HS-5 (cell line): ENCODE data around the gene KLHDC9.
A peak's percentile ranks its signal among the peaks of the same experiment; 100 is the strongest.

Source experiments
- DNase-seq: peaks from one replicate; pipeline ENCODE4 v3.0.0-alpha.2; 2012; ENCODE audit warnings: low read depth

The KLHDC9 gene

DNA sequence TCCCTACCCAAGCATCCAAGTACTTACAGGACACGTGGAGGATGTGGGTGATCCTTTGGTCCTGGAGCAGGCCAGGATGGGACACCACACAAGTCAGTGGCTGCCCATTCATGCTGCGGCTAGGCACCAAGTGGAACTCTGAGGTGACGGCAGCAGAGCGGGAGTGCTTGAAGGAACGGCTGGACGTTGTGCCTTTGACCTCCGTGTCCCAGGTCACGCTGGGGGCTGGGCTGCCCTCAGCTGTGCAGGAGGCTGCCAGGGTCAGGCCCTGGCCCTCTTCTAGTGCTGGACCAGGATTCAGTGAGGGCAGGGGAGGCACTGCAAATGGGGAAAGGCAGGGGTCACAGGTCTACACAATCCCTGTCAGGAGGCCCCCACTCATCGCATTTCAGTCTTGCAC lies 20.7 kb upstream of the KLHDC9 start:
- DNase-seq: no peak

DNA sequence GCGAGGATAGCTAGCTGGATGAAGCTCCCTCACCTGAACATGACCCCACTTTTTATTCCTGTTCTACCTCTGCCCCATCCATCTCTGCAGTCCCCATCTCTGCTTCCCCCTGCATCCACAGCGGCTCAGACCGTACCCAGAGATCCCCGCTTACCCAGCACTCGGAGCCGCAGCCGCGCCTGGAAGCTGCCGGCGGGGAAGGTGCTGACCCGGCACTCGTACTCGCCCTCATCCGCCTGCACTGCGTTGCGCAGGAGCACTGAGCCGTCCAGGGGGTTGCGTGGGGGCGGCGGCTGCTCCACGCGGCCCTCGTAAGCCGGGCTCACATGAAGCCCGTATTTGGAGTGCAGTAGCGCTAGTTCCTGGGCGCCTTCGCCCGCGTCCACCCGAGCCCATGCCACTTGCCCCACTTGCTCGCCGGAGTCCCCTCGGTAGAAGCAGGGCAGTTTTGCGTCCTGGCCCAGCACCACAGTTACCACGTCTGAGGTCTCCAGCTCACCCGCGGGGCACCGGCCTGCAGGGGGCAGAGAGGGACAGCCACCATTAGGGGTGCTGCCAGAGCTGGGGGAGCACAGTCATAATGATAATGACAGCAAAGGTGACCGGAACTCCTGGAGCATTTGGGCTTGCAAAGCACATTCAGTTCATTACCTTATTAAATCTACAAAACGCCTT lies 18.6 kb upstream of the KLHDC9 start:
- DNase-seq: no peak

DNA sequence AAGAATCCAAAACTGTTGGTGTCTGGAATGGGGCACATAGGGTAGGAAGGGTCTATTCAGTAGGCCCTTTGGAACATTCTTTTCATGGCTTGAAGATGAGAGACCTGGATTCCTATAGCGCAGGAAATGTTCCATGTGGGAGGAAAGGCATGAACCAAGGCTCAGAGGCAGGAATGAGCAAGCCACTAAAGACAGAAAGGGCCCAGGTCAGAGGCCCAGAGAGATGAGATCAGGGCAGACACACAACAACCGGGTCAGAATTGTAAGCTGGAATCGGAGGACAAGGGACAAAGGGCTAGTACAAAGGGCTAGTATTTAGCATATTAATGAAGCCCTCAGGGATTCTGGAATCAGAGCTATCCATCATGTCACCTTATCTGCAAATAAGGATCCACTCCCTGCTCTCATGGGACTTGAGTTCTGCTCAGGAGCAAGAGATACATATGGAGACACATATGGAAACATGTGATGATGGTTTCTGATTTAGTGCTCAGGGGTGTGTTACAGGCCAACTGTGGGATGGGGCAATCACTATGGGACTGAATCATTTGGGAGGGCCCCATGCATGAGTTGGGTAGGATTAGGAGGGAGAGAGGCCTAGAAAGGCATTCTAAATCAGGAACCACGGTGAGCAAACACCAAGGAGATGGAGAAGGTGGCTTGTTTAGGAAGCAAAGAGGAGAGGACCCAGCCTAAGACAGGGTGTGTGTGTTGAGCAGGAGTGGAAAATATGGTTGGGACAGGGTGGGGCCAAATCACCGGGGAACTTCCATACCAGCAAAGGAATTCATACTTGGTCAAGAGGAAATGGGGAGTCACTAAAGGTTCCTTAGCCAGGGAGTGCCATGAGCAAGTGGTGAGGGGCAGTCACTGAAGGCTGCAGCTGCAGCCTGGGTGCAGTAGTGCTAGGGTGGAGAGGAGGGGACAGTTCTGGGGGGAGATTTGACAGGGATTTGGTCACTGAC lies 17.4 kb upstream of the KLHDC9 start:
- no peak for DNase-seq

DNA sequence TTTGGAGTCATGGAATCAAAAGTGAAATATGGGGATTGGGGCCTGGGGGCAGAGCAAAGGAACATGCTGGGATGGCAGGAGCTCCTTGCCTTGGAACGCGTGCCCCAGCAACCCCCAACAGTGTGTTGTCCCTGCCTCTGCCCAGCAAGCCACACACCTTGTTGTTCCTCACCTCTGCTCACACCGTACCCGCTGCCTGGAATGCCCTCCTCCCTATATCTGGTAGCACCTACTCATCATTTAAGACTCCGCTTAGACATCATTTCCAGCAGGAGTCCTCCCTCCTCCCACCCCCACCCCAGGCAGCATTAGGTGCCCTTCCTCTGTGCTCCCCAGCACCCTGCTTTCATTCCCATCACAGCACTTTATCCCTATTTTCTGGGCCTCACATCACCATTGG lies 16.6 kb upstream of the KLHDC9 start:
- no peak for DNase-seq

DNA sequence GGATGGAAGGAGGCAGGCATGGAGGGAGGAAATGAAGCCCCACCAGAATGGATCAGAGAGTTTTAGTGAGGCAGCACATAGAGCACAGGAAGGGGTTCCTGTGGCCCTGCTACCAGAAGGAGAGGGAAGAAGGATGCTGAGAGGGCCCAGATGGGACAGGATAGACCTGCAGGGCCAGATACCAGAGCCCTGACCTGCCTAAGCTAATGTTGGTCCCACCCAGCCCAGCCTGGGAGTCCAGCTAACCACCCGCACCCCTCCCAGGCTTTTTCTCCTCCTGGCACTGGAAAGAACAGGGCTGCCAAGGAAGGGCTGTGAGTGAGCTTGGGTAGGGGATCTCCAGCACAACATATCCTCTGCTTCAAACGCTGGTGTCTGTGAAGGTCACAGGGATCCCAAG lies 15.7 kb upstream of the KLHDC9 start:
- DNase-seq: no peak

- peak; percentile 83 for DNase-seq
Observed at GRCh38 chr1:161082996-161083747, 15.0 kb upstream of the KLHDC9 start.

GRCh38 chr1:161083748-161084596 lies 14.2 kb upstream of the KLHDC9 start:
- DNase-seq: no peak

GRCh38 chr1:161084597-161084988 lies 13.6 kb upstream of the KLHDC9 start:
- DNase-seq: no peak

GRCh38 chr1:161085165-161085564 lies 13.0 kb upstream of the KLHDC9 start:
- DNase-seq: no peak

DNA sequence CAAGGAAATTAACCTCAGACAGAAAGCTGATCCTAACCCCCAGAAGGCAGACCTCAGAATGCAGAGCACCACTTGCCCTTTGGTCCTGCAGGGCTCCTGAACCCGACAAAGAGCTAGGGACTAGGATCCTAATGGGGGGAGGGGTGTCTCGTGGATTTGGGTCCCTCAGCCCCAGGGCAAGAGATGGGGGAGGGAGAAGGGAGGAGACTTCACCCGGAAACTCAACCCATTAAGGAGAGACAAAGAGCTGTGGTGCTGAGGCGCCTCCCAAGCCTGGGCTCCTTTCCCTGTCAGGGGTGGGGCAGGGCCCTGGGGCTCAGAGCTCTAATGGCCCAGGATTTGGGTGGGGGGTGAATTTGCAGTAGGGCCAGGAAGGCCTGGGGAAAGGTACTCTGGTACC lies 11.7 kb upstream of the KLHDC9 start:
- no peak for DNase-seq

DNA sequence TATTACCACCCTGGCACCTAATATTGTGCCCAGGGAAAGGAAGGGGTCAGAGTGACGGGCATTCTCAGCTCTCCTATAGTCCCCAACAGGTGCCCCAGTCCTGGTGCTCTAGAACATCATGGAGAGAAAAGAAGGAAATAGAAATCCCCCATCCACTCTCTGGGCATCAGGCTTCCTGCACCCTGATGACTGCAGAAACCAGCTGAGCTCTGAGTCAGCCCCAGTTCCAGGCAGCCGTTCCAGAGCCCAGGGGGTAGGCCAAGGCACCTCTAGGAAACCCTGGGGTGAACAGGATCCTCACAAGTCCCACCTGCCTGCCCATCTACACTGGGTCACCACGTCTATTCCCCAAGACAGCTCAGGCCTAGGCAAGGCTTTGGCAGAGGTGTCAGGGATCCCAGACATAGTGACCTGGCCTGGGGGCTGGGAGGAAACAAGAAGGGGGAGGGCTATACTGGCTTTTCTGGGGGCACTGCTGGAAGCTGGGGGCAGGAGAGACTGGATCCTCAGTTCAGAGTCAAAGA lies 9.5 kb upstream of the KLHDC9 start:
- no peak for DNase-seq

- DNase-seq: no peak
Observed at GRCh38 chr1:161089251-161089924, 8.8 kb upstream of the KLHDC9 start, which contains the start of gene NECTIN4. Gene NECTIN4, minus strand, starts transcription at chr1:161089558. Its CDS starts 262 bp downstream, at chr1:161089296.

- no peak for DNase-seq
Observed at GRCh38 chr1:161089938-161090337, 8.2 kb upstream of the KLHDC9 start.

DNA sequence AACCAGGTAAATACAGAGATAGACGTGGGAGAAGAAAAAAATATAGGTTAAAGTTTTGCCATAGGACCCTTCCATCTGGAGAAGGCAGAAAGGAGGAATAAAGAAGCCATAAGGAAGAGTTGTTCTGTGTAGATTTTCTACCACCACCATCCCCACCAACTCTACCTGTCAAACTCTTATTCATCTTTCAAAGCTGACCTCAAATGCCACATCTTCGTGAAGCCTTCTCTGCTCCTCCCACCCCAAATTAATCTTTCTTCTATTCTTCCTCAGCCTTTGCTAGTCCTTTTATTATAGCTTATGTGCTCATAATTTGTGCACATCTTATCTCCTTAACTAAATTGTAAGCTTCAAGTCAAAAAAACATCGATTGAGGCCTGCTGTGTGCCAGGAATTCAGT lies 7.5 kb upstream of the KLHDC9 start:
- DNase-seq: no peak

DNA sequence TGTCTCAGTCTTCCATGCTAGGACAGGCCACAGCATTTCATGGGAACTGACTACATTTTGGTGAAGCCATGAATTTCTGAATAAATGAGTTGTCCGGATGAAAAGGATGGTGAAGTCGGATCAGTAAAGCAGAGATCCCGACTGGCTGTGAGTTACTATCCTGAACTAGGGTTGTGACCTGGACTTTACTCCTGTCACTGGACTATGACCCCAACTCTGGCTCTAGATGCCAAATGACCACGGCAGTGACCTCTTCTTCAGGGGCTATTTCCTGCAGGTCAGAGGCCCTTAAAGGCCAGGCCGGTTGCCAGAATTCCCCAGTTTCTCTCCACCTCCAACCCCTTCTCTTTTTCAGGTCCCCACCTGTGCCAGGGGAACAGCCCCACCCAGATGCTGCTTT lies 7.1 kb upstream of the KLHDC9 start:
- no peak for DNase-seq

- no peak for DNase-seq
Observed at GRCh38 chr1:161091796-161092507, 6.2 kb upstream of the KLHDC9 start.

- no peak for DNase-seq
Observed at GRCh38 chr1:161092621-161093028, 5.5 kb upstream of the KLHDC9 start.

- DNase-seq: no peak
Observed at GRCh38 chr1:161094481-161094880, 3.7 kb upstream of the KLHDC9 start.

DNA sequence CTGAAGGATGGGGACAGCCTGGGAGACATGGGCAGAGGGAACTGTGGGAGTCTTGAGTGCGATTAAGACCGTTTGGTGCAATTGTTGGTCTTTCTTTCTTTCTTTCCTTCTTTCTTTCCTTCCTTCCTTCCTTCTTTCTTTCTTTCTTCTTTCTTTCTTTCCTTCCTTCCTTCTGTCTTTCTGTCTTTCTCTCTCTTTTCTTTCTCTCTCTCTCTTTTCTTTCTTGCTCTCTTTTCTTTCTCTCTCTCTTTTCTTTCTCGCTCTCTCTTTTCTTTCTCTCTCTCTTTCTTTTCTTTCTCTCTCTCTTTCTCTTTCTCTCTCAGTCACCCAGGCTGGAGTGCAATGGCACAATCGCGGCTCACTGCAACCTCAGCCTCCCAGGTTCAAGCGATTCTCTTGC lies 2.9 kb upstream of the KLHDC9 start:
- DNase-seq: no peak

DNA sequence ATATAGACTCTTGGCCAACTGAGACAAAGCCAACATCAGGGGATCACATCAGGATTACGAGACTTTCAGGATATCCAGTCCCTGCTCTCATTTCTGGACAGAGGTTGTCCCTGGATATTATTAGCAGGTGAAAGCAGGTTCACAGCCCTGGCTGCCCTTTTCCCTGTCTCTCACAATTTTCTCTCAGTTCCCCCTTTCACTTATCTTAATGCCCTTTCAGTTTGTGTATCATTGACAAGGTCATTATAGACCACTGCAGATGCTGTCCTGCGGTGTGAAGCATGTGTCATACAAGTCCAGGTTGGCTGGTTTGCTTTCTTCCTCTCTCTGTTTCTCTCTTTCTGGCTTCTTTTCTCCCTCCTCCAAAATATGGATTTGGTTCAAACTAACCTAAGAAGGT lies 2.1 kb upstream of the KLHDC9 start:
- no peak for DNase-seq
